Brain microvascular endothelial cell (primary cell): Measurements from ENCODE around the gene BRF1.

ENCODE experiments used
- DNase-seq: peaks from one replicate; pipeline ENCODE4 v3.0.0-alpha.2; 2020
- H3K27ac ChIP-seq: fragments of 250-450 bp; sonication (Bioruptor Pico); 2 replicates; pipeline ENCODE4 v1.5.1; 2020; ENCODE audit warnings: mild to moderate bottlenecking, moderate library complexity
- H3K27me3 ChIP-seq: fragments of 250-450 bp; sonication (Bioruptor Pico); replicated peaks from 2 replicates; pipeline ENCODE4 v1.5.1; 2020; ENCODE audit warnings: mild to moderate bottlenecking
- H3K36me3 ChIP-seq: fragments of 250-450 bp; sonication (Bioruptor Pico); replicated peaks from 2 replicates; pipeline ENCODE4 v1.5.1; 2020; ENCODE audit warnings: mild to moderate bottlenecking
- H3K4me3 ChIP-seq: 2 replicates; pipeline ENCODE4 v1.5.1; 2011; ENCODE audit warnings: low read depth, mild to moderate bottlenecking, control low read depth, low read length, moderate library complexity
- CTCF ChIP-seq: IDR thresholded peaks from 2 replicates; pipeline ENCODE4 v1.5.1; 2011; ENCODE audit warnings: low read depth, mild to moderate bottlenecking, moderate library complexity, low read length, control low read depth, inconsistent platforms; ENCODE audit errors: missing control alignments
- in situ Hi-C: cut with HindIII; loops from 2 replicates; pipeline ENCODE4 v1.10.0; 2017; ENCODE audit warnings: low sequenced_read_pairs, low pct_ligation_motif_present

BRF1 gene

GRCh38 chr14:105169776-105170655, 130.8 kb downstream of the BRF1 start:
- TF ChIP-seq CTCF = no peak
- H3K27ac ChIP-seq = no peak overlapping the region
- in situ Hi-C loops = no loop called here
- DNase-seq = no peak
- H3K4me3 ChIP-seq = no peak overlapping the region
- H3K27me3 ChIP-seq = peaks cover 17% of the 10 kb centered on the region
- no peaks in the 10 kb centered on the region for H3K36me3 ChIP-seq

GRCh38 chr14:105168979-105169507, 131.8 kb downstream of the BRF1 start:
- Histone ChIP-seq H3K27me3 (peaks cover 17% of the 10 kb centered on the region), H3K4me3 (no peak overlapping the region), H3K36me3 (no peaks in the 10 kb centered on the region), H3K27ac (no peak overlapping the region)
- peak; percentile 60 for TF ChIP-seq CTCF
- in situ Hi-C loops = no loop called here
- DNase-seq = no peak

GRCh38 chr14:105168496-105168978, 132.3 kb downstream of the BRF1 start, which contains the start of gene JAG2:
TSS of gene JAG2 (minus strand) at chr14:105168776. CDS start at chr14:105168420, 356 bp downstream.
- Histone ChIP-seq H3K36me3 (no peaks in the 10 kb centered on the region), H3K27me3 (peaks cover 17% of the 10 kb centered on the region), H3K27ac (no peak within 1 kb of the TSS), H3K4me3 (no peak within 1 kb of the TSS)
- TF ChIP-seq CTCF = no peak
- peak; percentile 12 for DNase-seq
- in situ Hi-C loops = no loop called here

GRCh38 chr14:105168093-105168420, 132.7 kb downstream of the BRF1 start:
- Histone ChIP-seq H3K27me3 (peaks cover 17% of the 10 kb centered on the region), H3K4me3 (no peak overlapping the region), H3K36me3 (no peaks in the 10 kb centered on the region), H3K27ac (no peak overlapping the region)
- TF ChIP-seq CTCF = no peak
- in situ Hi-C loops = no loop called here
- DNase-seq = no peak

GRCh38 chr14:105167303-105168092, 133.3 kb downstream of the BRF1 start:
- Histone ChIP-seq H3K27ac (no peak overlapping the region), H3K36me3 (no peaks in the 10 kb centered on the region), H3K27me3 (peaks cover 17% of the 10 kb centered on the region), H3K4me3 (no peak overlapping the region)
- in situ Hi-C loops = no loop called here
- DNase-seq = no peak
- TF ChIP-seq CTCF = no peak
